RWPE2 (cell line): ENCODE measurements around the gene ADCY3.
"Not testable (repeated sequence)": the region's sequence is repeated elsewhere in the genome, so short reads cannot be mapped to it uniquely, and the experiment has no call there.

Experiments
- ATAC-seq: fragments of 200-7000 bp; cut with Tn5 transposase; 3 replicates; pipeline ENCODE4 v1.9.1; 2021; ENCODE audit warnings: low read depth
- DNase-seq: peaks from one replicate; pipeline ENCODE4 v3.0.0-alpha.2; 2020; ENCODE audit warnings: low spot score
- H3K27ac ChIP-seq: fragments of 450-650 bp; 2 replicates; pipeline ENCODE4 v1.5.1; 2017; ENCODE audit warnings: mild to moderate bottlenecking; ENCODE audit not compliant: poor library complexity, severe bottlenecking
- H3K27me3 ChIP-seq: fragments of 250-450 bp; sonication (Bioruptor Pico); 2 replicates; pipeline ENCODE4 v1.5.1; 2021; ENCODE audit warnings: mild to moderate bottlenecking, moderate library complexity; ENCODE audit not compliant: insufficient read depth, poor library complexity, severe bottlenecking
- H3K36me3 ChIP-seq: fragments of 250-450 bp; sonication (Bioruptor Pico); 2 replicates; pipeline ENCODE4 v1.5.1; 2020; ENCODE audit warnings: low read depth, mild to moderate bottlenecking, moderate library complexity
- H3K4me1 ChIP-seq: fragments of 250-450 bp; sonication (Bioruptor Pico); 2 replicates; pipeline ENCODE4 v1.5.1; 2021; ENCODE audit warnings: mild to moderate bottlenecking, moderate library complexity; ENCODE audit not compliant: insufficient read depth, poor library complexity, severe bottlenecking
- H3K4me3 ChIP-seq: fragments of 250-450 bp; sonication (Bioruptor Pico); 2 replicates; pipeline ENCODE4 v1.5.1; 2021; ENCODE audit warnings: mild to moderate bottlenecking, moderate library complexity; ENCODE audit not compliant: severe bottlenecking
- H3K9me3 ChIP-seq: fragments of 250-450 bp; sonication (Bioruptor Pico); 2 replicates; pipeline ENCODE4 v1.5.1; 2021; ENCODE audit warnings: mild to moderate bottlenecking, moderate library complexity; ENCODE audit not compliant: severe bottlenecking
- TF ChIP-seq, protein P1 (sequence below): fragments of 450-650 bp; IDR thresholded peaks from one replicate; pipeline ENCODE4 v1.5.1; 2017; ENCODE audit warnings: mild to moderate bottlenecking, moderate library complexity; ENCODE audit not compliant: poor library complexity, severe bottlenecking

ADCY3 gene

GRCh38 chr2:24815171-24815570 lies 104.9 kb downstream of the ADCY3 start:
- H3K36me3 ChIP-seq, result peaks cover 75% of the 10 kb centered on the region
- no peak overlapping the region for H3K4me3 ChIP-seq
- no peaks in the 10 kb centered on the region for H3K27me3 ChIP-seq
- TF ChIP-seq, protein P1, sequence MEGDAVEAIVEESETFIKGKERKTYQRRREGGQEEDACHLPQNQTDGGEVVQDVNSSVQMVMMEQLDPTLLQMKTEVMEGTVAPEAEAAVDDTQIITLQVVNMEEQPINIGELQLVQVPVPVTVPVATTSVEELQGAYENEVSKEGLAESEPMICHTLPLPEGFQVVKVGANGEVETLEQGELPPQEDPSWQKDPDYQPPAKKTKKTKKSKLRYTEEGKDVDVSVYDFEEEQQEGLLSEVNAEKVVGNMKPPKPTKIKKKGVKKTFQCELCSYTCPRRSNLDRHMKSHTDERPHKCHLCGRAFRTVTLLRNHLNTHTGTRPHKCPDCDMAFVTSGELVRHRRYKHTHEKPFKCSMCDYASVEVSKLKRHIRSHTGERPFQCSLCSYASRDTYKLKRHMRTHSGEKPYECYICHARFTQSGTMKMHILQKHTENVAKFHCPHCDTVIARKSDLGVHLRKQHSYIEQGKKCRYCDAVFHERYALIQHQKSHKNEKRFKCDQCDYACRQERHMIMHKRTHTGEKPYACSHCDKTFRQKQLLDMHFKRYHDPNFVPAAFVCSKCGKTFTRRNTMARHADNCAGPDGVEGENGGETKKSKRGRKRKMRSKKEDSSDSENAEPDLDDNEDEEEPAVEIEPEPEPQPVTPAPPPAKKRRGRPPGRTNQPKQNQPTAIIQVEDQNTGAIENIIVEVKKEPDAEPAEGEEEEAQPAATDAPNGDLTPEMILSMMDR, result no peak
- no peak for DNase-seq
- peaks cover 3% of the 10 kb centered on the region for H3K4me1 ChIP-seq
- ATAC-seq, result no peak
- H3K9me3 ChIP-seq, result no peaks in the 10 kb centered on the region
- H3K27ac ChIP-seq, result no peak overlapping the region

DNA sequence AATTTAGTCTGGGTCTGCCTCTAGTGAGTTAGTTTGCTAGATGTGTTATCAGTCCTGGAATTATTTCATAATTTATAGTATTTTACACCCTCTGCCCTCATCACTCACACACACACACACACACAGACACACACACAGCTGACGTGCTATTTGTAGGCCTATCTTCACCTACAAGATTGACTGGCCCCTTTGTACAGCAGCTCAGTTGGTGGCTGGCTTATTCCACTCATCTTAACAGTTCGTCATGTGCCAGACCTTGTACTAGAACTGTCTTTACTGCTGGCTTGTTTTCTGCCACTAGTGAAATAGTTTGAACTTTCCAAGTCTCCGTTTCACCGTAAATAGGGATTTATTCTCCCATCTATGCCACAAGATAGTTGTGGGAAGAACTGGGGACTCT lies 105.5 kb downstream of the ADCY3 start:
- DNase-seq (no peak), ATAC-seq (no peak)
- peaks cover 73% of the 10 kb centered on the region for H3K36me3 ChIP-seq
- TF ChIP-seq, protein P1, result no peak
- no peak overlapping the region for H3K27ac ChIP-seq
- H3K4me1 ChIP-seq, result peaks cover 9% of the 10 kb centered on the region
- H3K4me3 ChIP-seq, result no peak overlapping the region
- H3K9me3 ChIP-seq, result no peaks in the 10 kb centered on the region
- no peaks in the 10 kb centered on the region for H3K27me3 ChIP-seq

DNA sequence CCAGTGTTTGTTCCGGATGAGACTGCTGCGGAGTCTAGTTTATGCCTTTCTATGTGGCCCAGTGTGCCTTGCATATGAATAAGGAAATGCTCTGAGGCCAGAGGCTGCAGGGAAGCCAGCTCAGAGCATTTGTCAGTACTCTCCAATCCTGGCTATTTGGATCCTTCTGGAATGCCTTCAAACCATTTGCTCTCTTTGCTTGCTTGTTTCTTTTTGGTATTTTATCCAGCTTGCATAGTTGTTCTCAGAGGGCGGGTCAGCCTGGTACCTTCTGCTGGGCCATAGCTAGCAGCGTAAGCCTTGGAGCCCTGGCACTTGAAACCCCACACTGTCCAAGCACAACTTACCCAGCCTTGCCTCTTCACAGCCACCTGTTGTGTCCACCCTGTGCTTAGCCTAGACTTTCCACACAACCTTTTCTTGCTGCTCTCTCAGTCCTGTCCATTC lies 106.3 kb downstream of the ADCY3 start:
- ATAC-seq (no peak), DNase-seq (no peak)
- H3K4me1 ChIP-seq, result peaks cover 16% of the 10 kb centered on the region
- no peak overlapping the region for H3K4me3 ChIP-seq
- H3K27ac ChIP-seq, result no peak overlapping the region
- TF ChIP-seq, protein P1, result no peak
- H3K36me3 ChIP-seq, result peaks cover 70% of the 10 kb centered on the region
- no peaks in the 10 kb centered on the region for H3K9me3 ChIP-seq
- no peaks in the 10 kb centered on the region for H3K27me3 ChIP-seq

GRCh38 chr2:24809316-24810007 lies 110.6 kb downstream of the ADCY3 start:
- H3K4me1 ChIP-seq, result peaks cover 18% of the 10 kb centered on the region
- H3K27me3 ChIP-seq, result no peaks in the 10 kb centered on the region
- no peak overlapping the region for H3K4me3 ChIP-seq
- H3K9me3 ChIP-seq, result no peaks in the 10 kb centered on the region
- no peak overlapping the region for H3K27ac ChIP-seq
- DNase-seq (no peak), ATAC-seq (peak; percentile 25; the same call in 1 of the 3 replicates)
- TF ChIP-seq, protein P1, result no peak
- H3K36me3 ChIP-seq, result peaks cover 56% of the 10 kb centered on the region

- ATAC-seq, result peak; percentile 42; the same call in 1 of the 3 replicates
- Histone ChIP-seq H3K36me3 (peaks cover 38% of the 10 kb centered on the region), H3K4me3 (no peak overlapping the region)
Observed at GRCh38 chr2:24806661-24807036, 113.4 kb downstream of the ADCY3 start.

DNA sequence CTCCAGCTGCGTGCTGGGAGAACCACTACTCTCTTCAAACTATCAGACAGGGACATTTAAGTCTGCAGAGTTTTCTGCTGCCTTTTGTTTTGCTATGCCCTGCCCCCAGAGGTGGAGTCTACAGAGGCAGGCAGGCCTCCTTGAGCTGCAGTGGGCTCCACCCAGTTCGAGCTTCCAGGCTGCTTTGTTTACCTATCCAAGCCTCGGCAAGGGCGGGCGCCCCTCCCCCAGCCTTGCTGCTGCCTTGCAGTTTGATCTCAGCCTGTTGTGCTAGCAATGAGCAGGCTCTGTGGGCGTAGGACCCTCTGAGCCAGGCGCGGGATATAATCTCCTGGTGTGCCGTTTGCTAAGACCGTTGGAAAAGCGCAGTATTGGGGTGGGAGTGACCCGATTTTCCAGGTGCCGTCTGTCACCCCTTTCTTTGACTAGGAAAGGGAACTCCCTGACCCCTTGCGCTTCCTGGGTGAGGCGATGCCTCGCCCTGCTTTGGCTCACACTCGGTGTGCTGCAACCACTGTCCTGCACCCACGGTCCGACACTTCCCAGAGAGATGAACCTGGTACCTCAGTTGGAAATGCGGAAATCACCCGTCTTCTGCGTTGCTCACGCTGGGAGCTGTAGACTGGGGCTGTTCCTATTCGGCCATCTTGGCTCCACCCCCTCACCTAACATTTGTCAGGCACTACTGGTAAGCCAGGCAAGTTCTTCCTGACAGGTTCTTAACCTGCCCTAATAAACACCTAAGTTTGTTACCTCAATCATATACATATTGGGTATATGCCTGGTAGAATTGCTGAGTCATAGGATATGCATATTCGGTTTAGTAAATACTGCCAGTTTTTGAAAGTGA lies 114.0 kb downstream of the ADCY3 start:
- not testable (repeated sequence) for H3K4me3 ChIP-seq

More at GRCh38 chr2:24806661-24807036, 113.4 kb downstream of the ADCY3 start:
- no peak for DNase-seq
- TF ChIP-seq, protein P1, result no peak
- H3K27me3 ChIP-seq, result no peaks in the 10 kb centered on the region
- no peaks in the 10 kb centered on the region for H3K9me3 ChIP-seq
- H3K27ac ChIP-seq, result peak overlapping the region; percentile 24
- peaks cover 18% of the 10 kb centered on the region for H3K4me1 ChIP-seq

More for the DNA sequence above, 114.0 kb downstream of the ADCY3 start:
- ATAC-seq, DNase-seq, H3K9me3 ChIP-seq, H3K27me3 ChIP-seq: not testable (repeated sequence)
- H3K27ac ChIP-seq, result peak overlapping the region; percentile 24
- H3K36me3 ChIP-seq, result peaks cover 41% of the 10 kb centered on the region
- H3K4me1 ChIP-seq, result peaks cover 18% of the 10 kb centered on the region
